CD4-positive, alpha-beta T cell treated with Interleukin-4 for 4 hours (primary cell): ENCODE data around the gene C17orf114.
A peak's percentile ranks its signal among the peaks of the same experiment; 100 is the strongest.

Experiments used
- DNase-seq: peaks from one replicate; pipeline ENCODE4 v3.0.0-alpha.2; 2020

Gene C17orf114

GRCh38 chr17:4785311-4786105, 16.6 kb downstream of the C17orf114 start:
- no peak for DNase-seq

DNA sequence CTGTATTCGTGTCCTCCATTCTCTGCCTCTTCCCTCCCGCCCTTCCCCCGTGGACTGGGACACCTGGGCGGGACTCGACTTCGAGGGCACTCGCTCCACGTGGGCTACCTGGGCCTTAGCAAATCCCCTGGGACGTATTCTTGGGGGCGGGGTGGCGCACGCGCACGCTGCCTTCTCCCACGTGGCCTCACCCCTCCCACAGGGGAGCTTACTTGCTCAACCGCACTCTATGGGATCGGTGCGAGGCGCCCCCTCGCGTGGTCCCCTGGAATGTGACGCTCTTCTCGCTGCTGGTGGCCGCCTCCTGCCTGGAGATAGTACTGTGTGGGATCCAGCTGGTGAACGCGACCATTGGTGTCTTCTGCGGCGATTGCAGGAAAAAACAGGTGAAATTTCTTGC, 19.5 kb downstream of the C17orf114 start:
- no peak for DNase-seq

- DNase-seq: no peak
Observed at GRCh38 chr17:4780325-4780955, 21.7 kb downstream of the C17orf114 start.

- no peak for DNase-seq
Observed at GRCh38 chr17:4777969-4778760, 24.0 kb downstream of the C17orf114 start.

- DNase-seq: no peak
Observed at GRCh38 chr17:4772235-4772613, 29.9 kb downstream of the C17orf114 start.

GRCh38 chr17:4771519-4772234, 30.5 kb downstream of the C17orf114 start, which contains the start of gene TM4SF5:
TSS of gene TM4SF5 (plus strand) at chr17:4771886. CDS start at chr17:4771923, 37 bp downstream.
- no peak for DNase-seq

DNA sequence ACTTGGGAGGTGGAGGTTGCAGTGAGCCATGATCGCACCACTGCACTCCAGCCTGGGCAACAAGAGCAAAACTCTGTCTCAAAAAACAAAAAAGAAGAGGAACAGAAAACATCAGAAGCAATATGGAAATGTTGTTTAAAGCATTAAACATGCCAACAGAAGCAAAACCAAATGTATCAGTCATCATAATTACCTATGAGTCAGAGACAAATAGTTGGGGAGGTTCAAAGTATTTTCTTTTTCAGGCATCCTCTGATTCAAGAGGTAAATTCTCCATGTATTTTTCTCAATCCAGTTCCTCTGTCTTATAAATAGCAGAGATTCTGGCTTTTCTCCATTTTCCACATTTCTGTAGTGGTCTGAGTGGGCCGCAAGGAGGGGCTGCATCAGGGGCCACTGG, 32.5 kb downstream of the C17orf114 start:
- no peak for DNase-seq

GRCh38 chr17:4768298-4768697, 33.8 kb downstream of the C17orf114 start:
- no peak for DNase-seq

GRCh38 chr17:4766723-4767122, 35.4 kb downstream of the C17orf114 start:
- no peak for DNase-seq

- peak; percentile 11 for DNase-seq
Observed at GRCh38 chr17:4766201-4766600, 35.9 kb downstream of the C17orf114 start.

GRCh38 chr17:4764595-4764994, 37.5 kb downstream of the C17orf114 start:
- no peak for DNase-seq

- DNase-seq: no peak
Observed at GRCh38 chr17:4759776-4760236, 42.3 kb downstream of the C17orf114 start.

- no peak for DNase-seq
Observed at GRCh38 chr17:4753392-4753791, 48.7 kb downstream of the C17orf114 start.

DNA sequence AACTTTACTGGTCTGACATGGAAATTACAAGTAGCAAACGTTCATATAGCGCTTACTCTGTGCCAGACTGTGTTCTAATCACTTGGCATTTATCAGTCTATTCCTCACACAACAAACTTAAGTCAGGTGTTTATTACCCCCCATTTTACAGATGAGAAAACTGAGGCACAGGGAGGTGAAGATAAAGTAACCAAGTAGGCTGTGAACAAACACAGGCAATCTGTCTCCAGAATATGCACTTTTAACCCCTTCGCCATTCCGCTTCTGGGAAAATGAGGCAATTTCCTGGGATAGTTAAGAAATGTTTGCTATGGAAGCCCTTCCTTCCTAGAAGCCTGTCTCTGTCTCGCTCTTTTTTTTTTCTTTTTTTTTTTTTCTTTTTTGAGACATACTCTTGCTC, 50.2 kb downstream of the C17orf114 start:
- no peak for DNase-seq
